HG03460 (cell line): ENCODE data around the gene PPP2R2C.

Source experiments
- ATAC-seq: cut with Tn5 transposase; IDR thresholded peaks from one replicate; pipeline ENCODE4 v1.9.1; 2021; ENCODE audit not compliant: unreplicated experiment

PPP2R2C gene

DNA sequence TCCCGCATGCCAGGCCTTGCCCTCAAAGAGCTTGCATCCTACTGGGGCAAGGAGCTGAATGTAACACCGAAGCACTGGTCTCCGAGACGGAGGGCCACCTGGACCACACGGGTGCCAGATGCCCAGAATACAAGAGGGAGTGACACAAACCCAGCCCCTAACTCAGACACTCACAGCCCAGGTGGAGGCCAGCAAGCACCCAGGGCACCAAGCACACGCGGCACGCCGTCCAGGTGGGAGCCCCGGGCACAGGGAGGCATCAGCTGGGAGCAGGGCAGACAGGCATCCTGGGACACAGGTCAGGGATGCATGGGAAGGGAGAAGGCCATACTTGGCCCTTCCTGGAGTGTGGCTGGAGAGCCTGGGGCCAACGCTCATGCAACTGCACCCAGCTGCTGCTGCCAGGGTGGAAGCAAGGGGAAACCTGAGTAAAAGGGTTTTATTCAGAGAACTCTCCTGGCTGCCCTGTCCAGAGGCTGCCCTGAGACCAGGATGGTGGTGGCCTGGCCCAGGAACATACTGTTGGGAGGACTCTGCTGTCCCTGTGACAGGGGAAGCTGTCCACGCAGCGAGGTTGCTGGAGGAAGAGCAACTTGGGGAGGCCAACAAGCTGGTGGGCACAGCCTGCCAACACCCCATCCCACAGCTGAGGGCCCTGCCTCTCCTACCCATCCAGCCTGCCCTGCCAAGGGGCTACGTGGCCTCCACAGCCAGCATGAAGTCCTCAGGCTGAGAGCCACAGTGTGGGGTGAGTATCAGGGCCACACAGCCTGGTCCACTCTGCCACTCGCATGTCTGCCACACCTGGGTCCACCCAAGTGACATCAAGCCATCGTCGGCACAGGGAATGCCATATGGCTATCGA is 22.2 kb upstream of the PPP2R2C start:
- no peak for ATAC-seq

DNA sequence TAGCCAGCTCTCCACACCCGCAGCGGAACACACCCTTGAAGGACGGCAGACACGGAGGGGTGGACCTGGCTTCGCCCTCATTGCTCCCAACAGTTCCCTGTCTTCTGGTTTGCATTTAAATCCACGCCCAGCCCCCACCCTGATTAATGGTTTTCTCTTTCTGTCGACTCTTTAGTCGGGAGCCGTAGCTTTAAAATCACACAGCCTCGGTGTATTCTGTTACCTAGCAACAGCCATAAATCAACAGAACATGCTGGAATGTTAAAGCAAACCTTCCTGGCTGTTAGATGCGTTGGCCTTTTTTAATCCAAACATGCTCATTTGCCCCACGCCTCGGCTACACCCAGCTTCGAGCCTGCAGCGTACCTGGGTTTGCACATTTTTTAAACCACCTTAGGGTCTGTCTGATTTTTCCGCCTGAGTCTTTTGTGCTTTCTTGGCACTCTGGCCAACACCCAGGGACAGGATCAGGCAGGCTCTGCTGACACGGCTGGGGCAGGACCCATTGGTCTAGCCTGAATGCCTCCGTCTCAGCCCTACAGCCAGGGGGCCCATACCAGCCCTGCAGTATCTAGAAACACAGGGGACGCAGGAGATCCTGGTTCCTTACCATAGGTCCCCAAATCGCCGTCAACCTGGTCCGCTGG is 21.4 kb upstream of the PPP2R2C start:
- ATAC-seq, result no peak

DNA sequence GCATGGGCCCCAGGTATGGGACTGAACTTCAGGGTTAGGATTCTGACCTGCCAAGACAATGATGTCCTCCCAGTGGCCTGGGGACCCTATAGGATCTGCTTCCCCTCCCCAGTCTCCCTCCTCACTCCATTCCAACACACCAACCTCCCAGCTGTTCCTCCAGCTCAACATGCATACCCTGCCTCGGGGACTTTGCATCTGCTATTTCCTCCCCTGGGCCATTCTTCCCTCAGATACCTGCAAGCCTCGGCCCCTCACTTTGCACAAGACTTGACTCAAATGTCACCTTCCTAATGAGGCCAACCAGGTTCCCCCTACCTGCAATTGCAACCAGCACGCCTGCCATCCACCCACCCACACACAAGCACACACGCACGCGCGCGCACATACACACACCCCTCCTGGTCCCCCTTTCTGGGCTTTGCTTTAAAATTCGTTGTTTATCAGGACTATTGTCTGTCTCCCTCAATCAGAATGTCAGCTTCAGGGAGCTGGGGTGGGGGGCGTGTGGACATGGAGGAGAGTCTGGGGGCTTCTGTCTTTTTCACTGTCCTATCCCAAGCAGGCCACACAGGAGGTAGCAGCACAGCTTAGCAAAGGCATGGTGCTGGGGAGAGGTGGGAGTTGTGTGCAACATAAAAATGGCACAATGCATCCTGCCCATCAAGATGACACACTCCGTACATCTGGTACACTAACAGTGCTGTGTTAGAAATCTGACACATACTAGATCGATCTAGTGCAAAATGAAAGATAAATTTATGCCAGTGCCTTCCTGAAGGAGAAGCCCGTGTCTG is 20.6 kb upstream of the PPP2R2C start:
- no peak for ATAC-seq

DNA sequence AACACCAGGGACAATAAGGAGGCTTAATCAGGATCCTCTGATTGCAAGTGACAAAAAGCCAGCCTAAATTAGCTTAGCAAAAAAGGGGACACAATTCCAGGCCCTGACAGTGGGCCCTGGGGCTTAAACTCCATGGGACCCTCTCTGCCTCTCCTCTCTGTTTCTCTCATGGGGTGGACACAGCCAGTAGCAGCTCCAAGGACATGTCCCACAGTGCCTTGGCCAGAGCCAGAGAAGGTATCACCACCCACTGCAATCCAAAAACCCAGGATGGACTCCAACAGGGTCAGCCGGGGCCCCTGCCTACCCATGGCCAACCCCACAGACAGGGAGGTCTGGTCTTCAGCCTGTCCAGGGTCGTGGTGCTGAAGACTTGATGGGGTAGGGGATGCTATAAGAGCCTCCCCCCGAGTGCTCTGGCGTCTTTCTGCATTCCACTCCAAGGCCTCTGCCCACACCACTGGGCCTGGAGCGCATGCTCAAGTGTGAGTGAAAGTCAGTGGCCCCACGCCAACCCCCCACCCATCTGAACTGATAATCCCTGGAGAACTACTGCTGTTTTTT is 19.7 kb upstream of the PPP2R2C start:
- ATAC-seq, result no peak

DNA sequence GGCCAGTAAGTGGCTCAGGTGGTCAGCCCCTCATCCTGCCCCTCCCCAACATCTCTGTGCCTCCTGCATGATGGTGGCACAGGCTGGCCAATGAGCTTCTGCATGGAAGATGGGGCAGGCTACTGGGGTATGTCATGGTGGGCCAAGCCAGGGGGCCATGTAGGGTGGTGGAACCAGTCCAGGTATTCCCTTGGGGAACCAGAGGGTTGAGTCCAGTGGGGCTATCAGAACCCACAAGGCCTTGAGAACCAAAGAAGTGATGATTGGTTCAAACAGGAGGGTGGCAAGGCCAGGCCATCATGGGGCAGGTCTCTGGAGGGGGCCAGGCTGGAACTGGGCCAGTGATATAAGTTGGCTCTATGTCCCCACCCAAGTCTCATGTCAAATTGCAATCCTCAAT is 18.8 kb upstream of the PPP2R2C start:
- ATAC-seq, result no peak

DNA sequence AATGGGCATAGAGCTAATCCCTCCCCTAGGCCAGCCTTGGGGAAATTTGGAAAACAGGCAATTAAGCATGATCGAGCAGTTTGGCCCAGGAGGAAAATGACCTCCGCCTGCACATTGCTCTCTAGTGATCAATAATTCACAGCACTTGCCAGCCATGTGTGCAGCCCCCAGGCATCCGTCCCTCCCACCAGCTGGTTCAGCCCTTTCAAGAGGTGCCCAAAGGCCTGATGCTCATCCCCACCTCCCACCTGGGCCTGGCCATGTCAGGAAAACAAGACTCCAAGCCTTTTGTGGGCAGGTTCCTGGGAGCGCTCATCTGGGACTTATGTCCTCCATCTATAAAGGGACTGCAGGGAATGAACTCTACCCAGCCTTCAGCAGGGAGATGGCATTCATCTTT is 17.5 kb upstream of the PPP2R2C start:
- ATAC-seq, result no peak

DNA sequence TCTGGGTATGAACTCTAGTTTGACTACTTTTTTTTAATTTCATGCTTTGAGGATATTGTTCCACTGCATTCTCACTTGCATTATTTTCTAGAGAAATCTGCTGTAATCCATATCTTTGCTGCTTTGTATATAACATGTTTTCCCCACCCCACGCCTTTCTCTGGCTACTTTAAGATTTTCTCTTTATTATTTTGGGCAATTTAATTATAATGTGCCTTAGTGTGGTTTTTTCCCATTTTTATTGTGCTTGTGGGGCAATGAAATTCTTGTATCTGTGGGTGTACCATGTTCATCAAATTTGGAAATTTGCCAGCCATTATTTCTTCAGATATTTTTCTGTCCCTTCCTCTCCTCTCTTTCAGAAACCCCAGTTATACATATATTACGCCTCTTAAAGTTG is 15.1 kb upstream of the PPP2R2C start:
- no peak for ATAC-seq

DNA sequence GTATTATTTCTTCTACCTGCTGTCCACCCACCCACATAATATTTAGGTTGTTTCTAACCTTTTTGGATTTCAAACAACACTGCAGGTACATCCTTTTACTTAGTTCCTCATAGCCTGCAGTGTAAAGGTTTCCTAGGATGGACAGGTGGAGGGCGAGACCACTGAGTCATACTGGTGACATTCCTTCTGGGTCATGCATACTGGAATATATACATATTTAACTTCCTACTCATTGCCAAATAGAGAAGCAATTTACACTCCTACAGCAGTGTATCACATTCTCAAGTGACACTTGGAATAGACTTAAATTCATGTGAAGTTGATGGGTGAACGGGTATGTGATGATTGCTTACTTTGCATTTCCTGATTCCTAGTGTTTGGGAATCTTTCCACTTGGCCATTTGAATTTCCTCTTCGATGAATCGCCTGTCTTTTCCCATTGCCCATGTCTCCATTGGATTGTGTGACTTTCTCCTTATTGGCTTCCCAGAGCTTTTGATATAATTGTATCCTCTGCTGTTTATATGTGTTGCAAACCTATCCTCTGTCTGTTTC is 8.2 kb upstream of the PPP2R2C start:
- ATAC-seq, result no peak

DNA sequence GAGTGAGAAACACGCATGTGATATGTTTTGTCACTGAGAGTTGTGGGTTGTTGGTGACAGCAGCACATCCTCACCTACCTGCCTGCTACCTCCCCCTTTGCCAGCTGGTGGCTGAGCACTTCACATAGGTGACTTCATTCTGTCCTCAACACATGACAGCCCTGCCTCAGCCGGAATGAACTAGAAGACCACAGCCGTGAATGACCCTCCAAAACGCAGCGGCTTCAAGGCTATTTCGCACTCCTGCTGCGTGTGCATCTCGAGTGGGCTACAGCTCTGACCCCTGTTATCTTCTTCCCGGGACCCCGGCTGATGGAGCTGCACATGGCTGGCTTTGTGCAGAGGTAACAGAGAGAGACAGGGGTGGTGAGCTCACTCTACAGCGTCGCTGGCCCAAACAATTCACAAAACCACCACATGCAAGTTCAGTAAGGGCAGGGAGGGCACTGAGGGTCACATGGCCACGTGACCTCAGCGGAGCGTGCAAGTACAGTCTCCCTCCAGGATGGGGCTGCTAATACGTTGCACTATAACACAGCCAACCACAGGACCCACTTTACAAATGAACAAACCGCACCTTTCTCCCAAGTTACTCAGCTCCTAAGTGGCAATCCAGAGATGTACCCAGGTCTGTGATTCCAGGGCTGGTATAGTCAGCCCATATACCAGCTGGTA is 6.3 kb upstream of the PPP2R2C start:
- no peak for ATAC-seq

DNA sequence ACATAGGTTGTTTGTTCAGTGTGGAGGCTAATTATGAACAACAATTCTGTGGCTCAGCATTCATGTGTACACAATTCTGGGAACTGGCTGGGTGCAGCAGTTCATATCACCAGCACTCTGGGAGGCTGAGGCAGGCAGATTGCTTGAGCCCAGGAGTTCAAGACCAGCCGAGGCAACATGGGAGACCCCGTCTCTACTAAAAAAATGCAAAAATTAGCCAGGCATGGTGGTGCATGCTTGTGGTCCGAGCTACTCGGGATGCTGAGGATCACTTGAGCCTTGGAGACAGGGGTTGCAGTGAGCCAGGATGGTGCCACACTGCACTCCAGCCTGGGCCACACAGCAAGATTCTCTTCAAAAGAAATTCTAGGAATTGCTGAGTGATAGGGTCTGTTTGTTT is 4.5 kb upstream of the PPP2R2C start:
- no peak for ATAC-seq

DNA sequence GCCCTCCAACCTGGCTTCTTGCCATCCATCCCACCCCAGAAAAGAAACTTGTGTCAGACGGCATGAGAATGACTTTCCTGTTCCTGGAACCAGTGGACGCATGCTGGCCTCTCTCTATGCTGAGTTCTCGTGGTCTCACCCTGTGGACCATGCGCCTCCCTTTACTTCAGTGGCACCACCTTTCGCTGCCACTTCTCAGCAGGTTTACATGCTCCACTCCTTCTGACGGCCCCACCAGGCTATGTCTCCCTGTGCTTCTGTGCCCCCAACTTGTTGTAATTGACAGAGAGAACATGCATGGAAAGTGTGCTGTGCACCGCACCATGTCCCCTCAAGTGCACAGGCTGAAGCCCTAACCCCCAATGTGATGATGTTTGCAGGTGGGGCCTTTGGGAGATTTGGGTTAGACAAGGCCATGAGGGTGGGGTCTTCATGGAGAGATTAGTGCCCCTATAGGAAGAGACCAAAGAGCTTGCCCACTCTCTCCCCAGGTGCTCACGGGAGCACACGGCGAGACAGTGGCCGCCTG is 3.1 kb upstream of the PPP2R2C start:
- ATAC-seq, result no peak

DNA sequence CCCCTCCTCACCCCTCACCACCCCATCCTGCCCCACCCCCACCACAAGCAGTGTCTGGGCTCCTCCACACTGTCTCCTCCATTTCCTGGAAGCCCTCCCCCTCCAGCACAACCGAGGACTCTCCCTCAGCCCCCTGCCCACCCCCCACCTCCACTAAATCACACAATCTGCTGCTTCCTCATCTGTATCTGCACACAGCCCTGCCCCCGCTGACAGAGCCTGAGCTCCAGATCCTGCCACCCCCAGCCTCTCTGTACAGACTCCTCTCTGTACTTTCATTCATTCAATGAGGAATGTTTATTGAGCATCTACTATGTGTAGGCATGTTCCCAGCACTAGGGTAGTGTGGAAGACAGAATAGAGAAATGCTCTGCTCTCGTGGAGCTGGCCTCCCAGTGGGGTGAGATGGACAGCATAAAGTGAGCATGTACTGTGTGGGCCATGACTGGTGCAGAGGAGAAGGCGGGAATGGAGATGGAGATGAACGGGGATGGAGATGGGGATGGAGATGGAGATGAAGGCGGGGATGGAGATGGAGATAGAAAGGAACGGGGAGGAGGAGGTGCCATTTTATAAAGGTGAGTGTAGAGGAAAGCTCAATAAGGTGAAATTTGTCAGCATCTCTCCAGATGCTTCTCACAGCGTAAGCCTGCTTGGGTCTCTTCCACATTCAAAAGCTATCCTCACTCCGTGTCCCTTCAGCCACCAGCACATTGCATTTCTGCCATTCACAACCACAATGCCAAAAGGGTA is 2.5 kb upstream of the PPP2R2C start:
- no peak for ATAC-seq

DNA sequence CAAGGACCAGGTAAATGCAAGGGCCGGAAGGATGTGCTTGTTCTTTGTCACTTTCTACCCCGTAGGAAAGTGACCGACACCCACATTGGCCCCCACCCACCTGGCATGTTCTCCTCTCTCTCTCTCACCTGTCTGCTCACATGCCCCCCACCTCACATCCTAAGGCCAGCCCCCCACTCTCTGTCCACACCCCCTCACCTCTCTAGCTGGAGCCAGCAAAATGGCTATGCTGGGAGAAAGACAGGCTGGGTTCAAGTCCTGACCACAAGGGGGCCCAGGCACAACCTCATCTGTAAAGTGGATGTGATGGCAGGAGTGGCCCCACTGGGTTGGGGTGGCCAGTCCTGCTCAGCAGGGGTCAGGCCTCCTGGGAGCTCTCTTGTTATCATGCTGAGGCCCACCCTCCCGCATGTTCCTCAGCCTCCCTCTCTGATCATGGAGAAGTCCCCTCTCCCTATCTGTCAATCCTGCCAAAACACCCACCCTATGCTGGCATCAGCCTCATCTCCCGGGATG is 1.7 kb upstream of the PPP2R2C start:
- no peak for ATAC-seq

DNA sequence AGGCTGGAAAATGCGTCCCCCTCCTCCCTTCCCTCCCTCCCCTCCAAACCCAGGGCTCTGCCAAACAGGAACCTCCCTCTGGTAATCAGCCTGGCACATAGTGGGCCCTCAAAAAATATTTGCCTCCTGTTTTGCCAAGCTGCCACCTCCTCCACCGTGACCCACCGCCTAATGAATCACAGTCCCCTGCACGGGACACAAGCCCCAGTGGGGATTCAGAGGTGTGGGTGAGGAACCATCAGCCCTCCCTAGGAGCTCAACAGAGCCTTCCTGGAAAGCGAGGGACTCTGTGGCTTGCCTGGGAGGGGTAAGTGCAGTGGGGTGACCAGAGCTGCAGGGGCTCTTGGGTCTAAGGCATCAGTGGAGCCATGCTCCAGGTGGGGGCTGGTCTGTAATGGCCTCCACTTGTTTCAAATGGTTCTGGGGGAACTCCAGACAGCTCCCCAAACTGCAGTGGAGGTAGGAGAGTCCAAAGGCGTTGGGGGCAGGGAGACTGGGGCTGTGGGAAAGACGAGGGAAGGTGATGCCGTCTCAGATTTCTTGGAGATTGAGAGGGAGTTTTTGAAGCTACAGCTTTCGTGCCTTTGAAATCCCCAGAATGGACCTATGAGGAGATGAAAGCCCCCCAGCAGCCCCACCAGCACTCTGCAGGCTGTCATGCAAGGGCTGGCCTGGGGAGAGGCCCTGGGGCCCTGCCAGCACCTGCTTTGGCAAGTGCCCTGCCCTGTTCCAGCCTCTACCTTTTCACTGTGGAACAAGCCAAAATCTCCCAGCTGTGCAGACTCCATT is 1.0 kb upstream of the PPP2R2C start:
- no peak for ATAC-seq

DNA sequence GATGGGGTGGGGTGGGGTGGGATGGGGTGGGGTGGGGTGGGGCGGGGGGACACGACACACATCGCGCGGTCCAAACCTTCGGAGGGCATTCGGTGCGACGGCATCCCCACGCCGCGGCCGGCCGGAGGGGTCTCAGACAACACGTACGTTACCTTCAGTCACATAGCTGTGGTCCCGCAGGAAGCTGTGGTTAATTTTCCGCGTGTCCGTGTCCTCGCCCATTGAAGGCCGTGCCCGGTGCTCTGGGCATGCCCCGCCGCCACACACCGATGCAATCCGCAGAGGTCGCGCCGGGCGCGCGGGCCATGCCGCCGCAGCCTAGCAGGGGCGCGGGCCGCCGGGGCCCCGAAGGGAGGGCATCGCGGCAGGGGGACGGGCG is 417 bp downstream of the PPP2R2C start:
- ATAC-seq, result no peak

DNA sequence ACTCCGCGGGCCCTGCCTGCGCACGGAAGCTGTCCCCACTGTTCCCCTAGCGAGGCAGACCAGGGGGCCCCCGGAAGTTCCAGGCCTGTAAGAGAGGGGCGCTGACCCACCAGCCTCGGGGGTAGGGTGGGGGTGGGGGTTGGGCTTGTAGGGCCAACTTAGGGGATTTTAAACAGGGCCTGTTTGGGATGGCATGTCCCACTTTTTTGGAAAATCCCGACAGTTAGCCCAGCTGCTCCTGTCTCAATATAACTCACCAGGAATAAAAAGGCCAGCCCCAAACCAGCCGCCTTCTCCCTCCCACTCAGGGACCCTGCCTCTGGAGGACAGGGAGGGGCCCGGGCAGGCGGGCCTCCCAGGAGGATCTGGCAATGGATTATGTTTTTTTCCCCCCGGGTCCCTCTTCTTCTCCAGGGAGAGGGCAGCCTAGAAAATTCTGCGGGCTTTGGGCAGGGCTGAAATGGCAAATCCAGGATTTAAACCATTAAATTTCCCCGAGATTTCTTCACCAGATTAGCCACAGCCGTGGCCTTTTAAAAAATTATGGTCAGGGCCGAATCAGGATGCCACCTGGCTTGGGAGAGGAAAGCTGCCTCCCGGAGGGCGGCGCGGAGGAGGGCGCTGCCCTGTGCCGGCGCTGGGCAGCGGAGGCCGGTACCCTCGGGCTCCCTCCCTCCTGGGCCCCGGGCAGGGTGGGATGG is 957 bp downstream of the PPP2R2C start:
- ATAC-seq, result no peak

DNA sequence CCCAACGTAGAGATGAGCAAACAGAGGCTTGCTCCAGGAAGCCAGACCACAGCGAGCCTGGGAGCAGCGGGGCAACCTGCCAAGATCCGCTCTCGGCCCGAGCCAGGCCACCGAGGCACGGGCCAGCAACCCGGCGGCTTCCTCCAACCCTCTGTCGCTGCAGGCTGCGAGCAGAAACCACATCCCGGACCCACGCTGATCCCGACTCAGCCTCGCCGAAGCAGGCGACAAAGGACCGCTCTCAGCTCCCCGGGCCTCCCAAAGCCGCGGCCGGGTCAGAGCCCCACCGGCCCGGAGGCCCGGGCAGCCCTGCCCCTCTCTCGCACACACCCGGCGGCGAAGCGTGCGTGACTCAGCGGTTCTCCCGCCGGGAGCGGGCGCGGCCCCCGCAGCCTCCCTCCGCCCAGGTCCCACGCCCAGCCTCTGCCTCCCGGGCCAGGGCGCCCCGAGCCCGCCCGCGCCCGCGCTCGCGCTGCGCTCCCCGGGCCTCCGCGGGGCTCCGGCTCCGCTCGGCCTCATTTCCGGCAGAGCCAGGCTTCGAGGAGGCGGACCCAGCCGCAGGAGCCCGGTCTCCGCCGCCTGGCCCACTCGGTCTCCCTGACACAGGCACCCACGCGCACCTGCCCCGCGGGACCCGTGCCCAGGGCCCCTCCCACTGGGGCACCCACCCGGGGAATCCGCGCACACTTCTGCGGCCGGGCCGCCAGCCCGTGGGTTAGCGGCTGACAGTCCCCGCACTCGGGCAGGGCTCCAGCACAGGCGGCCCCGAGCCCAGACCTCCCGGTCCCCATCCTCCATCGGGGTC is 1.7 kb downstream of the PPP2R2C start:
- no peak for ATAC-seq
